ENCODE data around the gene SNAPC3. TPM values are rescaled to one million over a fixed set of nuclear protein-coding genes. Genes with fewer than 3 reads are reported as not detected.

Gene SNAPC3
- total RNA-seq, 1 experiment from 2014 or later: 21.9 TPM

DNA sequence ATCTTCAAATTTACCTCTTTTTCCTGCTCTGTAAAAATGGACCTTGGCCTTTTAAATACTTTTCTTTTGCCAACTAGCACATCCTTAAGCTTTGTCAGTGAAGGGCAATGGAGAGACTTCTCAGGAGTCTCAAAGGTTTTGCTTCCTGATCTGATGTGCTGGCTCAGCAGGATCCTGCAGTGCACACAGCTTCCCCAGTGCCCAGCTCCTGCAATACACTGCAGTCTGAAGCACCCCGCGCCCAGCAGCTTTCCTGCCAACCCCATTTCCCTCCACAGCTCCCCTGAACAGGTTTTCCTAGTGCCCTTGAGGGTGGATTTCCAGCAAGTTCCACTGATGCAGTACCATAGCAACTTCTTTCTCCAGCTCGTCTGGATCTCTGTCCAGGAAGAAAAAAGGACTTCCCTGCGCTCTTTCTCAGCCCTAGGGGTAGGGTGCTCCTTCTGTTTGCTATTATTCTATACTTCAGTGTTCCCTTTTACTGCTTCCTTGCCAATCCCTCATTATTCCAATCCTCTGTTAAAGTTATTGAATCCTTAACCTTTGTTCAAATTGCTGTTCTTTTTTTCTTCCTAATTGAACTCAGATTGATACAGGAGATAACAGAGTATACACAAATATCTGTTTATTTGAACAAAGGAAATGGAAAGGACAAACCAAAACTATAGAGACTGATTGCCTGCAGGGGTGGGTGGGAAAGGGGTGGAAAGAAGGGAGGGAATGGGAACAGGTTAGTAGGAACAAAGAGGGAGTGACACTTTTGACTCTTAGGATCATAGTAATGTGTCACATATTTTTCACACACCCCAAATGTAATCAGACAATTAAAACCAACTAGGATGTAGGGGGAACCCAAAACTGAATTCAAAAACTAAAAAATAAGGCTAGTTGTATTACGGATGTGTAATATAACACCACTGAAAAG lies 8.5 kb downstream of the SNAPC3 start:
- Mint-ChIP-seq H3K36me3 (ENCODE audit: insufficient read depth, unreplicated experiment) (peaks cover 55% of the 10 kb centered on the region), H3K4me1 (ENCODE audit: insufficient read depth, unreplicated experiment) (peaks cover 19% of the 10 kb centered on the region), H3K27me3 (ENCODE audit: insufficient read depth, unreplicated experiment) (no peaks in the 10 kb centered on the region), H3K4me3 (ENCODE audit: unreplicated experiment) (no peak overlapping the region), H3K27ac (ENCODE audit: low read depth, unreplicated experiment) (no peak overlapping the region), H3K9me3 (ENCODE audit: unreplicated experiment) (no peaks in the 10 kb centered on the region)
- intact Hi-C loops (cut with micrococcal nuclease): no loop called here
- DNase-seq (ENCODE audit: unreplicated experiment): no peak
- ChIA-PET POLR2A (interaction anchor here (0.6 to 1.8 kb wide), 6 partner anchors 8 to 419 kb away, joined by 3 to 5 read pairs (median 4); partner anchors contain the start of genes PSIP1 and SNAPC3), CTCF (interaction anchor here (0.6 to 1.5 kb wide), 4 partner anchors 15 to 175 kb away, joined by 3 to 4 read pairs (median 4); no protein-coding TSS in a partner anchor)
- BruUV-seq (replicated peaks): no TSS peak
- TF ChIP-seq, protein P1, sequence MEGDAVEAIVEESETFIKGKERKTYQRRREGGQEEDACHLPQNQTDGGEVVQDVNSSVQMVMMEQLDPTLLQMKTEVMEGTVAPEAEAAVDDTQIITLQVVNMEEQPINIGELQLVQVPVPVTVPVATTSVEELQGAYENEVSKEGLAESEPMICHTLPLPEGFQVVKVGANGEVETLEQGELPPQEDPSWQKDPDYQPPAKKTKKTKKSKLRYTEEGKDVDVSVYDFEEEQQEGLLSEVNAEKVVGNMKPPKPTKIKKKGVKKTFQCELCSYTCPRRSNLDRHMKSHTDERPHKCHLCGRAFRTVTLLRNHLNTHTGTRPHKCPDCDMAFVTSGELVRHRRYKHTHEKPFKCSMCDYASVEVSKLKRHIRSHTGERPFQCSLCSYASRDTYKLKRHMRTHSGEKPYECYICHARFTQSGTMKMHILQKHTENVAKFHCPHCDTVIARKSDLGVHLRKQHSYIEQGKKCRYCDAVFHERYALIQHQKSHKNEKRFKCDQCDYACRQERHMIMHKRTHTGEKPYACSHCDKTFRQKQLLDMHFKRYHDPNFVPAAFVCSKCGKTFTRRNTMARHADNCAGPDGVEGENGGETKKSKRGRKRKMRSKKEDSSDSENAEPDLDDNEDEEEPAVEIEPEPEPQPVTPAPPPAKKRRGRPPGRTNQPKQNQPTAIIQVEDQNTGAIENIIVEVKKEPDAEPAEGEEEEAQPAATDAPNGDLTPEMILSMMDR (IDR thresholded peaks at IDR 0.05; ENCODE audit: unreplicated experiment): no peak

DNA sequence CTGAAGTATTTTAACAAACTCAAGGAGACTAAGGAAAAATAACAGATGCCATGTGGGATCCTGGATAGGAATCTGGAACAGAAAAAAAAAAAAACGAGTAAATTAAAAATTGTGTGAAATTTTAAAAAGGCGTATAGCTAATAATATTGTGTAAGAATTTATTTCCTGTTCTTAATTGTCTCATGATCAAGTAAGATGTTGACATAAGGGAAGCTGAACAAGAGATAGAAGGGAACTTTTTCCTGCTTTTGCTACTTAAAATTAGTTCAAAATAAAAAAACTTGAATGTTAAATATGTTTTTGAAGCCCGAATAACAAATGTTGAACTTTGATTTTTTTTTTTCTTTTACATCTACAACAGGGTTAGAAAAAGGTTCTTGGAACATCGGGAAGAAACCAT lies 10.5 kb downstream of the SNAPC3 start:
- H3K4me1 Mint-ChIP-seq (ENCODE audit: insufficient read depth, unreplicated experiment): peaks cover 13% of the 10 kb centered on the region
- H3K27me3 Mint-ChIP-seq (ENCODE audit: insufficient read depth, unreplicated experiment): no peaks in the 10 kb centered on the region
- TF ChIP-seq, protein P1 (IDR thresholded peaks at IDR 0.05; ENCODE audit: unreplicated experiment): no peak
- DNase-seq (ENCODE audit: unreplicated experiment): no peak
- no peak overlapping the region for H3K4me3 Mint-ChIP-seq (ENCODE audit: unreplicated experiment)
- CTCF ChIA-PET: interaction anchor here (0.5 to 1.4 kb wide), 6 partner anchors 9 to 243 kb away, joined by 3 to 4 read pairs (median 3); partner anchors contain the start of gene SNAPC3
- BruUV-seq (replicated peaks): no TSS peak
- no peak overlapping the region for H3K27ac Mint-ChIP-seq (ENCODE audit: low read depth, unreplicated experiment)
- peaks cover 58% of the 10 kb centered on the region for H3K36me3 Mint-ChIP-seq (ENCODE audit: insufficient read depth, unreplicated experiment)
- intact Hi-C loops (cut with micrococcal nuclease): no loop called here
- POLR2A ChIA-PET: interaction anchor here (0.6 to 1.5 kb wide), 4 partner anchors 10 to 389 kb away, joined by 3 to 6 read pairs (median 4); partner anchors contain the start of gene SNAPC3
- H3K9me3 Mint-ChIP-seq (ENCODE audit: unreplicated experiment): no peaks in the 10 kb centered on the region

DNA sequence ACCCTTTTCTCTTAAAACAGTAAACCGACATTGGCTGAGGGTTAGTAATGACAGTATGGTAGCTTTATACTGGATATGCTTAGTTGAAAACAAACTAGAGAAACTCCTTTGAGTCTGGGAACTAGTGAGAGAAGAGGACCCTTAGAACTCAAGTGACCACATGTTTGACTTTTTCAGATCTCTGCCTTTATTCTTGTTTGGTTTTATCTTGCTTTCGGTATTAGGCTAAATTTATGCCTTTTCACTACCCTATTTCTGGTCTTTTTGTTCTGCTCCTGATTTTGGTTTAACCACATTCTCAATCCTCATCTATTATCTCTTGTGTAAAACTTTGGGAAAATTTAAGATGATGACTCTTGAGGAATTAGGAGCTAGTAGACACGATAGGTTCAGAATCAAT lies 11.0 kb downstream of the SNAPC3 start:
- CTCF ChIA-PET: interaction anchor here (0.7 to 1.4 kb wide), 3 partner anchors 9 to 347 kb away, joined by 3 to 4 read pairs (median 3); partner anchors contain the start of gene SNAPC3

More for the DNA sequence above, 11.0 kb downstream of the SNAPC3 start:
- Mint-ChIP-seq H3K36me3 (ENCODE audit: insufficient read depth, unreplicated experiment) (peaks cover 55% of the 10 kb centered on the region), H3K27me3 (ENCODE audit: insufficient read depth, unreplicated experiment) (no peaks in the 10 kb centered on the region), H3K4me1 (ENCODE audit: insufficient read depth, unreplicated experiment) (peaks cover 13% of the 10 kb centered on the region), H3K9me3 (ENCODE audit: unreplicated experiment) (no peaks in the 10 kb centered on the region), H3K4me3 (ENCODE audit: unreplicated experiment) (no peak overlapping the region), H3K27ac (ENCODE audit: low read depth, unreplicated experiment) (no peak overlapping the region)
- DNase-seq (ENCODE audit: unreplicated experiment): no peak
- no TSS peak for BruUV-seq (replicated peaks)
- TF ChIP-seq, protein P1 (IDR thresholded peaks at IDR 0.05; ENCODE audit: unreplicated experiment): no peak
- POLR2A ChIA-PET: interaction anchor here (0.6 to 1.5 kb wide), 3 partner anchors 10 to 389 kb away, joined by 3 to 6 read pairs (median 3); partner anchors contain the start of gene SNAPC3
- intact Hi-C loops (cut with micrococcal nuclease): no loop called here
